Measurements from ENCODE around the gene VDR.
A peak's percentile ranks its signal among the peaks of the same experiment; 100 is the strongest.

The VDR gene

GRCh38 chr12:47904713-47905709, at the start of gene VDR:
Gene VDR, minus strand, starts transcription at chr12:47904994. Its CDS starts 25,881 bp downstream, at chr12:47879113.
- peak; percentile 85 for DNase-seq

- DNase-seq, result no peak
These were observed 49.3 kb upstream of the VDR start for GRCh38 chr12:47954058-47954457.

GRCh38 chr12:47950856-47951468, 46.2 kb upstream of the VDR start:
- DNase-seq, result no peak

GRCh38 chr12:47949441-47950341, 44.9 kb upstream of the VDR start:
- peak; percentile 72 for DNase-seq

- DNase-seq, result no peak
These were observed 42.5 kb upstream of the VDR start for GRCh38 chr12:47947341-47947740.

- peak; percentile 50 for DNase-seq
These were observed 41.9 kb upstream of the VDR start for GRCh38 chr12:47946413-47947323.

GRCh38 chr12:47945341-47945728, 40.5 kb upstream of the VDR start:
- no peak for DNase-seq

- no peak for DNase-seq
These were observed 40.0 kb upstream of the VDR start for GRCh38 chr12:47944685-47945340.

GRCh38 chr12:47943623-47944340, 39.0 kb upstream of the VDR start:
- no peak for DNase-seq

GRCh38 chr12:47942614-47943225, 37.9 kb upstream of the VDR start:
- DNase-seq, result no peak

GRCh38 chr12:47941871-47942613, 37.2 kb upstream of the VDR start:
- DNase-seq, result peak; percentile 24

GRCh38 chr12:47941475-47941780, 36.6 kb upstream of the VDR start:
- no peak for DNase-seq

GRCh38 chr12:47940773-47941474, 36.1 kb upstream of the VDR start:
- no peak for DNase-seq

GRCh38 chr12:47939009-47939601, 34.3 kb upstream of the VDR start:
- peak; percentile 90 for DNase-seq

GRCh38 chr12:47938594-47938993, 33.8 kb upstream of the VDR start:
- DNase-seq, result no peak

GRCh38 chr12:47938093-47938492, 33.3 kb upstream of the VDR start:
- no peak for DNase-seq

GRCh38 chr12:47935184-47935583, 30.4 kb upstream of the VDR start:
- no peak for DNase-seq

- DNase-seq, result no peak
These were observed 26.4 kb upstream of the VDR start for GRCh38 chr12:47931187-47931586.

GRCh38 chr12:47930634-47931033, 25.8 kb upstream of the VDR start:
- no peak for DNase-seq
